ENCODE results near the gene FSIP1.

- no peak for TF ChIP-seq CTCF (IDR thresholded peaks at IDR 0.05)
- no peak for TF ChIP-seq POLR2A (IDR thresholded peaks at IDR 0.05)
Observed at GRCh38 chr15:39598958-39599845, 183.4 kb downstream of the FSIP1 start.

Measured in lower leg skin (tissue), 3 donors.